ENCODE results near the gene SBNO2. TPM values are rescaled to one million over a fixed set of nuclear protein-coding genes. Genes with fewer than 3 reads are reported as not detected.

The SBNO2 gene
- total RNA-seq, 1 experiment from 2014 or later: 46.3 TPM

- no peaks in the 10 kb centered on the region for H3K23me2 ChIP-seq (ENCODE audit: insufficient read length, low read depth, low read length, poor library complexity, severe bottlenecking)
- no peak overlapping the region for H3K9ac ChIP-seq (ENCODE audit: extremely low read depth, insufficient read length, low read length)
- no peak overlapping the region for H4K91ac ChIP-seq (ENCODE audit: insufficient read length, low read depth, low read length)
- no peaks in the 10 kb centered on the region; the same call in 1 of the 2 replicates for H3K4me1 ChIP-seq (ENCODE audit: insufficient read depth, low read length)
- peaks cover 0 to 10% (median 3%) of the 10 kb centered on the region in 3 experiments; a peak in 3 of 7 replicates for H3K36me3 Mint-ChIP-seq (ENCODE audit: insufficient read depth in 1 of 3, low read depth in 3 of 3)
- no peak overlapping the region for H3K4ac ChIP-seq (ENCODE audit: low read depth, low read length)
- no peak overlapping the region for H2AFZ ChIP-seq (ENCODE audit: low read length)
- H3K9me3 ChIP-seq (ENCODE audit: control insufficient read depth, low read depth, low read length): no peaks in the 10 kb centered on the region
- peak overlapping the region; percentile 14 for H3K4me2 ChIP-seq (ENCODE audit: insufficient read depth, insufficient read length, low read length)
- H3K79me1 ChIP-seq (ENCODE audit: insufficient read depth, low read depth, low read length, poor library complexity, severe bottlenecking): no peaks in the 10 kb centered on the region
- H3K27me3 Mint-ChIP-seq (ENCODE audit: low read depth): no peaks in the 10 kb centered on the region
- DNase-seq: no peak
- no peak overlapping the region for H4K8ac ChIP-seq (replicated peaks; ENCODE audit: insufficient read length, low read depth, low read length)
- H3K18ac ChIP-seq (ENCODE audit: insufficient read length, low read depth, low read length): peak overlapping the region; percentile 4
- peaks cover 4 to 11% of the 10 kb centered on the region in 2 experiments for H3K4me1 Mint-ChIP-seq
- H3K27me3 ChIP-seq (ENCODE audit: insufficient read depth, low read length): no peaks in the 10 kb centered on the region
- no peak for TF ChIP-seq CTCF (conservative IDR thresholded peaks at IDR 0.05)
- no peak overlapping the region for H4K5ac ChIP-seq (ENCODE audit: insufficient read length, low read depth, low read length)
- no peaks in the 10 kb centered on the region for H4K20me1 ChIP-seq (ENCODE audit: control insufficient read depth, insufficient read depth, insufficient read length)
- no peaks in the 10 kb centered on the region for H3K9me3 Mint-ChIP-seq
- H3K23ac ChIP-seq (ENCODE audit: insufficient read length, low read depth, low read length): no peak overlapping the region
- H3K27ac Mint-ChIP-seq: no peak overlapping the region
- H3K27ac ChIP-seq (ENCODE audit: insufficient read length, low read depth, low read length): no peak overlapping the region
- no peaks in the 10 kb centered on the region; the same call in 1 of the 2 replicates for H3K79me2 ChIP-seq (ENCODE audit: insufficient read depth, low read length)
- H3T11ph ChIP-seq (ENCODE audit: low read length): no peak overlapping the region
- H2BK20ac ChIP-seq (ENCODE audit: low read depth, low read length, poor library complexity, severe bottlenecking): no peak overlapping the region
- no peak overlapping the region for H2AK5ac ChIP-seq (ENCODE audit: insufficient read length, low read length)
- no peak overlapping the region for H2BK5ac ChIP-seq (ENCODE audit: insufficient read length, low read length)
- H3K14ac ChIP-seq (ENCODE audit: insufficient read depth, low read length): peak overlapping the region; percentile 18; the same call in 1 of the 2 replicates
- H2BK15ac ChIP-seq (ENCODE audit: low read depth, low read length): no peak overlapping the region
- WGBS (ENCODE audit: extremely low coverage, insufficient read length, low lambda C conversion rate): no CpG with 5 or more reads among the region's 48 CpGs
- H2BK120ac ChIP-seq (ENCODE audit: low read depth, low read length, poor library complexity, severe bottlenecking): no peak overlapping the region
- no peak overlapping the region for H3K56ac ChIP-seq (ENCODE audit: insufficient read length, low read depth, low read length)
- H2BK12ac ChIP-seq (ENCODE audit: insufficient read length, low read depth, low read length): no peak overlapping the region
- H3K4me3 Mint-ChIP-seq: no peak overlapping the region
Measured at GRCh38 chr19:1132552-1133383, 41.3 kb downstream of the SBNO2 start.
